ENCODE data around the gene JADE1.

- no peak for TF ChIP-seq CTCF (IDR thresholded peaks at IDR 0.05)
- no peak for TF ChIP-seq GABPA (IDR thresholded peaks at IDR 0.05; ENCODE audit: low read depth)
- TF ChIP-seq RCOR1 (IDR thresholded peaks at IDR 0.05; ENCODE audit: low read length): no peak
- TF ChIP-seq TEAD4 (IDR thresholded peaks at IDR 0.05; ENCODE audit: borderline replicate concordance, insufficient read depth): no peak
- no peak for TF ChIP-seq REST (IDR thresholded peaks at IDR 0.05; ENCODE audit: low read depth, low read length)
- no peak for TF ChIP-seq RXRA (IDR thresholded peaks at IDR 0.05; ENCODE audit: borderline replicate concordance, low read depth)
- TF ChIP-seq RAD21 (IDR thresholded peaks at IDR 0.05; ENCODE audit: low read length): no peak
- TF ChIP-seq MAX (IDR thresholded peaks at IDR 0.05; ENCODE audit: low read depth): no peak
- no peak for TF ChIP-seq SMC3 (IDR thresholded peaks at IDR 0.05; ENCODE audit: low read depth, low read length)
- no peak for TF ChIP-seq JUND (IDR thresholded peaks at IDR 0.05)
- no peak for TF ChIP-seq SIN3A (IDR thresholded peaks at IDR 0.05; ENCODE audit: borderline replicate concordance, low read depth, low read length)
- TF ChIP-seq MXI1 (IDR thresholded peaks at IDR 0.05; ENCODE audit: low read depth, low read length): no peak
Measured at GRCh38 chr4:128846063-128846462, 36.6 kb downstream of the JADE1 start.

Measured in SK-N-SH (cell line).